HL-60 (cell line): Measurements from ENCODE around the gene PRLR.

Source experiments
- CTCF ChIP-seq: IDR thresholded peaks from one replicate; pipeline ENCODE4 v1.5.1; 2011; ENCODE audit warnings: low read length, control low read depth, inconsistent platforms; ENCODE audit not compliant: insufficient read depth
- GABPA ChIP-seq: IDR thresholded peaks from 2 replicates; pipeline ENCODE4 v1.6.1; 2012; ENCODE audit warnings: low read depth
- POLR2AphosphoS5 ChIP-seq: IDR thresholded peaks from 2 replicates; pipeline ENCODE4 v1.6.1; 2012; ENCODE audit warnings: low read depth

GRCh38 chr5:35246900-35247647 lies 16.8 kb upstream of the PRLR start:
- TF ChIP-seq CTCF (no peak), POLR2AphosphoS5 (no peak), GABPA (no peak)
